Hepatocyte (in vitro differentiated cells): Measurements from ENCODE around the gene BRD3.

ENCODE experiments used
- EZH2 ChIP-seq: fragments of 200-600 bp; sonication (generic); IDR thresholded peaks from 2 replicates; pipeline ENCODE4 v1.6.1; 2016; ENCODE audit warnings: antibody characterized with exemption, mild to moderate bottlenecking, borderline replicate concordance
- TF ChIP-seq, protein P1 (sequence below): fragments of 200-600 bp; sonication (generic); IDR thresholded peaks from 2 replicates; pipeline ENCODE4 v1.5.1; 2016; ENCODE audit warnings: antibody characterized with exemption, mild to moderate bottlenecking; ENCODE audit not compliant: poor library complexity

DNA sequence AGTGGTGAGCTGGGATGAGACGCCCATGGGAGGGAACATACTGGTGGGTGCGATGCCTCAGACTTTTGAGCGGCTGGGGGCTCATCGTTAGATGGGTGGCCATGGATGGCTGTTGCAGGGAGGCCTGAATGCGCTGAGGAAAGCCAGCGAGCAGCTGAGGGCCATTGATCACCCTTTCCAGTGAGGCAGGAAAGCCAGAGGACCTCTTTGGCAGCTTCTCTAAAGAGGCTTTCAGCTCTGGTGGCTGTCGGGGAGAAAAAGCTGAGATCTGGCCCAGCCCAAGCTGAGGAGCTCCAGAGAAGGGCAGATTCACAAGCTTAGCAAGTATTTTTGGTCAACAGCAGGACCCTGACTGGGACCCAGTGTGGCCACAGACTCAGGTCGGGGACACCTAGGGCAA lies 62.4 kb downstream of the BRD3 start:
- TF ChIP-seq, protein P1, sequence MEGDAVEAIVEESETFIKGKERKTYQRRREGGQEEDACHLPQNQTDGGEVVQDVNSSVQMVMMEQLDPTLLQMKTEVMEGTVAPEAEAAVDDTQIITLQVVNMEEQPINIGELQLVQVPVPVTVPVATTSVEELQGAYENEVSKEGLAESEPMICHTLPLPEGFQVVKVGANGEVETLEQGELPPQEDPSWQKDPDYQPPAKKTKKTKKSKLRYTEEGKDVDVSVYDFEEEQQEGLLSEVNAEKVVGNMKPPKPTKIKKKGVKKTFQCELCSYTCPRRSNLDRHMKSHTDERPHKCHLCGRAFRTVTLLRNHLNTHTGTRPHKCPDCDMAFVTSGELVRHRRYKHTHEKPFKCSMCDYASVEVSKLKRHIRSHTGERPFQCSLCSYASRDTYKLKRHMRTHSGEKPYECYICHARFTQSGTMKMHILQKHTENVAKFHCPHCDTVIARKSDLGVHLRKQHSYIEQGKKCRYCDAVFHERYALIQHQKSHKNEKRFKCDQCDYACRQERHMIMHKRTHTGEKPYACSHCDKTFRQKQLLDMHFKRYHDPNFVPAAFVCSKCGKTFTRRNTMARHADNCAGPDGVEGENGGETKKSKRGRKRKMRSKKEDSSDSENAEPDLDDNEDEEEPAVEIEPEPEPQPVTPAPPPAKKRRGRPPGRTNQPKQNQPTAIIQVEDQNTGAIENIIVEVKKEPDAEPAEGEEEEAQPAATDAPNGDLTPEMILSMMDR: no peak
- no peak for TF ChIP-seq EZH2
